GM12892 (cell line): ENCODE data around the gene FSTL5.

Source experiments
- POLR2A ChIP-seq: IDR thresholded peaks from 2 replicates; pipeline ENCODE4 v1.6.1; 2011; ENCODE audit warnings: low read depth, low read length, control low read depth
- POLR2AphosphoS5 ChIP-seq: IDR thresholded peaks from 2 replicates; pipeline ENCODE4 v1.6.1; 2011; ENCODE audit warnings: low read depth, low read length, control low read depth
- TAF1 ChIP-seq: IDR thresholded peaks from 2 replicates; pipeline ENCODE4 v1.6.1; 2011; ENCODE audit warnings: low read depth, mild to moderate bottlenecking, control low read depth, low read length, borderline replicate concordance

GRCh38 chr4:161657616-161658015 lies 506.2 kb downstream of the FSTL5 start:
- TF ChIP-seq POLR2A: no peak
- no peak for TF ChIP-seq POLR2AphosphoS5
- TF ChIP-seq TAF1: no peak
